CD4-positive, alpha-beta T cell treated with Interferon alpha-2 for 1 hour (primary cell): ENCODE measurements around the gene TRAK2.
A peak's percentile ranks its signal among the peaks of the same experiment; 100 is the strongest.
"Not testable (repeated sequence)": the region's sequence is repeated elsewhere in the genome, so short reads cannot be mapped to it uniquely, and the experiment has no call there.

Experiments
- DNase-seq, 2 donors: peaks; one replicate each; pipeline ENCODE4 v3.0.0-alpha.2; 2020 to 2022

Gene TRAK2

GRCh38 chr2:201414099-201415023 lies 36.9 kb downstream of the TRAK2 start:
- peak; percentile 2 to 56 for DNase-seq

GRCh38 chr2:201413552-201413951 lies 37.7 kb downstream of the TRAK2 start:
- no peak for DNase-seq

GRCh38 chr2:201413143-201413542 lies 38.1 kb downstream of the TRAK2 start:
- no peak for DNase-seq

- DNase-seq: no peak
Measured at GRCh38 chr2:201411421-201411820, 39.8 kb downstream of the TRAK2 start.

- DNase-seq: no peak
Measured at GRCh38 chr2:201408931-201409330, 42.3 kb downstream of the TRAK2 start.

- no peak for DNase-seq
Measured at GRCh38 chr2:201407265-201407664, 44.0 kb downstream of the TRAK2 start.

- no peak for DNase-seq
Measured at GRCh38 chr2:201406077-201406662, 45.1 kb downstream of the TRAK2 start.

- DNase-seq: no peak
Measured at GRCh38 chr2:201404699-201405280, 46.5 kb downstream of the TRAK2 start.

GRCh38 chr2:201403880-201404279 lies 47.4 kb downstream of the TRAK2 start:
- DNase-seq: no peak

- DNase-seq: no peak
Measured at GRCh38 chr2:201402651-201403562, 48.4 kb downstream of the TRAK2 start.

GRCh38 chr2:201401815-201402214 lies 49.4 kb downstream of the TRAK2 start:
- DNase-seq: no peak

GRCh38 chr2:201396595-201396994 lies 54.7 kb downstream of the TRAK2 start:
- DNase-seq: no peak

- no peak for DNase-seq
Measured at GRCh38 chr2:201383136-201383535, 68.1 kb downstream of the TRAK2 start.

- no peak for DNase-seq
Measured at GRCh38 chr2:201378496-201379397, 72.5 kb downstream of the TRAK2 start.

- DNase-seq: no peak
Measured at GRCh38 chr2:201377218-201377617, 74.0 kb downstream of the TRAK2 start.

GRCh38 chr2:201369775-201370174 lies 81.5 kb downstream of the TRAK2 start:
- DNase-seq: no peak

GRCh38 chr2:201369318-201369717 lies 81.9 kb downstream of the TRAK2 start:
- DNase-seq: not testable (repeated sequence)

- DNase-seq: no peak
Measured at GRCh38 chr2:201366146-201366545, 85.1 kb downstream of the TRAK2 start.

- DNase-seq: peak; percentile 41 to 76
Measured at GRCh38 chr2:201363857-201364560, 87.2 kb downstream of the TRAK2 start.

GRCh38 chr2:201362396-201362795 lies 88.9 kb downstream of the TRAK2 start:
- DNase-seq: no peak
